HEK293 (cell line): ENCODE measurements around the gene MAP2.

ENCODE experiments used
- CTCF ChIP-seq: fragments of 450-650 bp; formaldehyde crosslinking; IDR thresholded peaks from 2 replicates; pipeline ENCODE4 v1.5.1; 2016; ENCODE audit warnings: missing biosample characterization, missing genetic modification characterization
- RBAK ChIP-seq: fragments of 450-650 bp; formaldehyde crosslinking; IDR thresholded peaks from 2 replicates; pipeline ENCODE4 v1.5.1; 2016; ENCODE audit warnings: missing biosample characterization, missing genetic modification characterization
- REST ChIP-seq: fragments of 450-650 bp; formaldehyde crosslinking; IDR thresholded peaks from 2 replicates; pipeline ENCODE4 v1.5.1; 2016; ENCODE audit warnings: missing biosample characterization, missing genetic modification characterization
- YY1 ChIP-seq: fragments of 450-650 bp; formaldehyde crosslinking; IDR thresholded peaks from 2 replicates; pipeline ENCODE4 v1.5.1; 2018; ENCODE audit warnings: missing biosample characterization, missing genetic modification characterization
- ZFHX2 ChIP-seq: fragments of 450-650 bp; formaldehyde crosslinking; conservative IDR thresholded peaks from 2 replicates; pipeline ENCODE4 v1.5.1; 2016; ENCODE audit warnings: missing biosample characterization, missing genetic modification characterization
- ZNF2 ChIP-seq: fragments of 450-650 bp; formaldehyde crosslinking; IDR thresholded peaks from 2 replicates; pipeline ENCODE4 v1.5.1; 2016; ENCODE audit warnings: missing biosample characterization, missing genetic modification characterization
- ZNF266 ChIP-seq: fragments of 450-650 bp; formaldehyde crosslinking; IDR thresholded peaks from 2 replicates; pipeline ENCODE4 v1.5.1; 2016; ENCODE audit warnings: missing biosample characterization, missing genetic modification characterization, low read depth
- ZNF416 ChIP-seq: fragments of 450-650 bp; formaldehyde crosslinking; IDR thresholded peaks from 2 replicates; pipeline ENCODE4 v1.5.1; 2016; ENCODE audit warnings: missing biosample characterization, missing genetic modification characterization
- ZNF549 ChIP-seq: fragments of 450-650 bp; IDR thresholded peaks from 2 replicates; pipeline ENCODE4 v1.5.1; 2018; ENCODE audit warnings: missing biosample characterization, missing genetic modification characterization, mild to moderate bottlenecking, inconsistent platforms, moderate library complexity
- ZNF629 ChIP-seq: fragments of 450-650 bp; formaldehyde crosslinking; IDR thresholded peaks from 2 replicates; pipeline ENCODE4 v1.5.1; 2017; ENCODE audit warnings: missing biosample characterization, missing genetic modification characterization
- TF ChIP-seq, protein P1 (sequence below): fragments of 450-650 bp; formaldehyde crosslinking; IDR thresholded peaks from 2 replicates; pipeline ENCODE4 v1.5.1; 2016; ENCODE audit warnings: missing biosample characterization, missing genetic modification characterization
- TF ChIP-seq, protein P2 (sequence below): fragments of 450-650 bp; formaldehyde crosslinking; IDR thresholded peaks from 2 replicates; pipeline ENCODE4 v1.5.1; 2016; ENCODE audit warnings: missing biosample characterization, missing genetic modification characterization, low read depth
- TF ChIP-seq, protein P3 (sequence below): sonication (generic); formaldehyde crosslinking; IDR thresholded peaks from 2 replicates; pipeline ENCODE4 v1.8.1; 2022; ENCODE audit warnings: mild to moderate bottlenecking, moderate library complexity, missing genetic modification reagents
- TF ChIP-seq, protein P4 (sequence below): fragments of 450-650 bp; formaldehyde crosslinking; IDR thresholded peaks from 2 replicates; pipeline ENCODE4 v1.5.1; 2016; ENCODE audit warnings: missing biosample characterization, missing genetic modification characterization

GRCh38 chr2:209398463-209398862 is 25.4 kb upstream of the MAP2 start:
- TF ChIP-seq ZNF2 (tag by site-specific recombination) (no peak), ZNF549 (no peak), ZNF629 (no peak), CTCF (tag by site-specific recombination) (no peak), ZNF416 (tag by site-specific recombination) (no peak), YY1 (no peak), REST (no peak), ZNF266 (tag by site-specific recombination) (no peak), RBAK (tag by site-specific recombination) (no peak), ZFHX2 (tag by site-specific recombination) (no peak)
- TF ChIP-seq, protein P1, sequence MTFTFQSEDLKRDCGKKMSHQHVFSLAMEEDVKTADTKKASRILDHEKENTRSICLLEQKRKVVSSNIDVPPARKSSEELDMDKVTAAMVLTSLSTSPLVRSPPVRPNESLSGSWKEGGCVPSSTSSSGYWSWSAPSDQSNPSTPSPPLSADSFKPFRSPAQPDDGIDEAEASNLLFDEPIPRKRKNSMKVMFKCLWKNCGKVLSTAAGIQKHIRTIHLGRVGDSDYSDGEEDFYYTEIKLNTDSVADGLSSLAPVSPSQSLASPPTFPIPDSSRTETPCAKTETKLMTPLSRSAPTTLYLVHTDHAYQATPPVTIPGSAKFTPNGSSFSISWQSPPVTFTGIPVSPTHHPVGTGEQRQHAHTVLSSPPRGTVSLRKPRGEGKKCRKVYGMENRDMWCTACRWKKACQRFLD (tag by site-specific recombination) = no peak
- TF ChIP-seq, protein P2, sequence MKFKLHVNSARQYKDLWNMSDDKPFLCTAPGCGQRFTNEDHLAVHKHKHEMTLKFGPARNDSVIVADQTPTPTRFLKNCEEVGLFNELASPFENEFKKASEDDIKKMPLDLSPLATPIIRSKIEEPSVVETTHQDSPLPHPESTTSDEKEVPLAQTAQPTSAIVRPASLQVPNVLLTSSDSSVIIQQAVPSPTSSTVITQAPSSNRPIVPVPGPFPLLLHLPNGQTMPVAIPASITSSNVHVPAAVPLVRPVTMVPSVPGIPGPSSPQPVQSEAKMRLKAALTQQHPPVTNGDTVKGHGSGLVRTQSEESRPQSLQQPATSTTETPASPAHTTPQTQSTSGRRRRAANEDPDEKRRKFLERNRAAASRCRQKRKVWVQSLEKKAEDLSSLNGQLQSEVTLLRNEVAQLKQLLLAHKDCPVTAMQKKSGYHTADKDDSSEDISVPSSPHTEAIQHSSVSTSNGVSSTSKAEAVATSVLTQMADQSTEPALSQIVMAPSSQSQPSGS = no peak
- TF ChIP-seq, protein P3, sequence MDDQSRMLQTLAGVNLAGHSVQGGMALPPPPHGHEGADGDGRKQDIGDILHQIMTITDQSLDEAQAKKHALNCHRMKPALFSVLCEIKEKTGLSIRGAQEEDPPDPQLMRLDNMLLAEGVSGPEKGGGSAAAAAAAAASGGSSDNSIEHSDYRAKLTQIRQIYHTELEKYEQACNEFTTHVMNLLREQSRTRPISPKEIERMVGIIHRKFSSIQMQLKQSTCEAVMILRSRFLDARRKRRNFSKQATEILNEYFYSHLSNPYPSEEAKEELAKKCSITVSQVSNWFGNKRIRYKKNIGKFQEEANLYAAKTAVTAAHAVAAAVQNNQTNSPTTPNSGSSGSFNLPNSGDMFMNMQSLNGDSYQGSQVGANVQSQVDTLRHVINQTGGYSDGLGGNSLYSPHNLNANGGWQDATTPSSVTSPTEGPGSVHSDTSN (CRISPR knock-in tag) = no peak
- TF ChIP-seq, protein P4, sequence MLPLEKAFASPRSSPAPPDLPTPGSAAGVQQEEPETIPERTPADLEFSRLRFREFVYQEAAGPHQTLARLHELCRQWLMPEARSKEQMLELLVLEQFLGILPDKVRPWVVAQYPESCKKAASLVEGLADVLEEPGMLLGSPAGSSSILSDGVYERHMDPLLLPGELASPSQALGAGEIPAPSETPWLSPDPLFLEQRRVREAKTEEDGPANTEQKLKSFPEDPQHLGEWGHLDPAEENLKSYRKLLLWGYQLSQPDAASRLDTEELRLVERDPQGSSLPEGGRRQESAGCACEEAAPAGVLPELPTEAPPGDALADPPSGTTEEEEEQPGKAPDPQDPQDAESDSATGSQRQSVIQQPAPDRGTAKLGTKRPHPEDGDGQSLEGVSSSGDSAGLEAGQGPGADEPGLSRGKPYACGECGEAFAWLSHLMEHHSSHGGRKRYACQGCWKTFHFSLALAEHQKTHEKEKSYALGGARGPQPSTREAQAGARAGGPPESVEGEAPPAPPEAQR (tag by site-specific recombination) = no peak
